ENCODE results near the gene WDR11.
A peak's percentile ranks its signal among the peaks of the same experiment; 100 is the strongest.

The WDR11 gene, protein sequence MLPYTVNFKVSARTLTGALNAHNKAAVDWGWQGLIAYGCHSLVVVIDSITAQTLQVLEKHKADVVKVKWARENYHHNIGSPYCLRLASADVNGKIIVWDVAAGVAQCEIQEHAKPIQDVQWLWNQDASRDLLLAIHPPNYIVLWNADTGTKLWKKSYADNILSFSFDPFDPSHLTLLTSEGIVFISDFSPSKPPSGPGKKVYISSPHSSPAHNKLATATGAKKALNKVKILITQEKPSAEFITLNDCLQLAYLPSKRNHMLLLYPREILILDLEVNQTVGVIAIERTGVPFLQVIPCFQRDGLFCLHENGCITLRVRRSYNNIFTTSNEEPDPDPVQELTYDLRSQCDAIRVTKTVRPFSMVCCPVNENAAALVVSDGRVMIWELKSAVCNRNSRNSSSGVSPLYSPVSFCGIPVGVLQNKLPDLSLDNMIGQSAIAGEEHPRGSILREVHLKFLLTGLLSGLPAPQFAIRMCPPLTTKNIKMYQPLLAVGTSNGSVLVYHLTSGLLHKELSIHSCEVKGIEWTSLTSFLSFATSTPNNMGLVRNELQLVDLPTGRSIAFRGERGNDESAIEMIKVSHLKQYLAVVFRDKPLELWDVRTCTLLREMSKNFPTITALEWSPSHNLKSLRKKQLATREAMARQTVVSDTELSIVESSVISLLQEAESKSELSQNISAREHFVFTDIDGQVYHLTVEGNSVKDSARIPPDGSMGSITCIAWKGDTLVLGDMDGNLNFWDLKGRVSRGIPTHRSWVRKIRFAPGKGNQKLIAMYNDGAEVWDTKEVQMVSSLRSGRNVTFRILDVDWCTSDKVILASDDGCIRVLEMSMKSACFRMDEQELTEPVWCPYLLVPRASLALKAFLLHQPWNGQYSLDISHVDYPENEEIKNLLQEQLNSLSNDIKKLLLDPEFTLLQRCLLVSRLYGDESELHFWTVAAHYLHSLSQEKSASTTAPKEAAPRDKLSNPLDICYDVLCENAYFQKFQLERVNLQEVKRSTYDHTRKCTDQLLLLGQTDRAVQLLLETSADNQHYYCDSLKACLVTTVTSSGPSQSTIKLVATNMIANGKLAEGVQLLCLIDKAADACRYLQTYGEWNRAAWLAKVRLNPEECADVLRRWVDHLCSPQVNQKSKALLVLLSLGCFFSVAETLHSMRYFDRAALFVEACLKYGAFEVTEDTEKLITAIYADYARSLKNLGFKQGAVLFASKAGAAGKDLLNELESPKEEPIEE

DNA sequence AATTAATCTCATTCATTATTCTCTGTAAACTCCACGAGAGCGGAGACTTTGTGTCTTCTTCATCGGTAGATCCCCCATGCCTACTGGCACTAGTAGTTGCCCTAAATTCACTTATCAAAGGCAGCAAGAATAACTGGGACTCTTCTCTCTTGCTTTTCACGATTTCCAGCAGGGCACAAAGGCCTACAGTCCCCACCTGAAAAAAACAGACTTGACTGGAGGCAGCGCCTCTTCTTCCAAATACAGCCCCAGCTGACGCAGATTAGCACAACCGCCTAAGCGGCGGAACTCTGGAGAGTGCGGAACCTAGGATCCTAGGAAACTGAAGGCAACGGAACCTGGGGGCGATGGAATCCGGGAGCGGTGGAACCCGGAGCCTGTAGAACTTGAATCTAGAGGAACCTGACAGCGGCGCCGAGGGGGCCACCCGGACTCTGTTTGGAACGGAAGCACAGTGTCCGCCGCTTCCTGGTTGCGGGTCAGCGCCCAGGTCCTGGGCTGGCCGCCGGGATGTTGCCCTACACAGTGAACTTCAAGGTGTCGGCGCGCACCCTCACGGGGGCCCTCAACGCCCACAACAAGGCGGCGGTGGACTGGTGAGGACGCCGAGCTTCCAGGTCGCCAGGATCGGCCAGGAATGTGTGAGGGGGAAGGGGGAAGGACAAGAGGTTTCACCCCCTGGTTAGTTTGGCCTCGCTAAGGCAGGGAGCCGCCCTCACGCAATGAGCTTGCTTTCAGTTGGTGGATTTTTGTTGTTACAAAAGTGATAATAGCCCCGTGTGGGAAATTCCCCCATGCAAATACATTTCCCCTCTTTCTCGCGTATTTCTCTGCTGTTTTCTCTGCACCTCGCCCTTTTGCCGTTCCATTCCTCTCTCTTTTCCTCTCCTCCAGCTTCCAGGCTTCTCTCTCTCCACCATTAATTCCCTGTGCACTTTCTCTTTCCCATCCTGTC, at the start of gene WDR11:
WDR11 (plus strand) TSS at position 452 of the 955 bp plus-strand sequence; CDS start at position 511, 59 bp downstream.
- peak; percentile 73 for DNase-seq (ENCODE audit: low read depth, low spot score)

- no peak for DNase-seq (ENCODE audit: low read depth, low spot score)
Measured at GRCh38 chr10:120802935-120803334, 48.2 kb upstream of the WDR11 start.

DNA sequence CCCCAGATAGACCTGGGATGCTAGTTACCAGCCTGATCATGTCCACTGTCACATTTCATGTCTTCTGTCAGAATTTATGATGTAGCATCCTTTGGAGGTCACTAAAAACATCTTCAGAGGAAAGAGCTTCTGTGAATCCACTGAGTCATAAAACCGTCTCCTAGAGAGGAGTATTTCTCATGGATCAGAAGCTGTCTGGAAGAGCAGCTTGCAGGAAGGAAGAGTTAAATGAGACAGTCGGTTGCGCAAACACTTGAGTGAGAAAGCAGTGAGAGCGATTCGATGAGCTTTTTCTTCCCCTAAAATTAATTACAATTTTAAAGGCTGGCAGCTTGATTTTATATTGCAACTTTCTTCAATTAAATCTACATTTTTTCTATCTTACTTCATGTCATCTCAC, 47.2 kb upstream of the WDR11 start:
- DNase-seq (ENCODE audit: low read depth, low spot score) = no peak

DNA sequence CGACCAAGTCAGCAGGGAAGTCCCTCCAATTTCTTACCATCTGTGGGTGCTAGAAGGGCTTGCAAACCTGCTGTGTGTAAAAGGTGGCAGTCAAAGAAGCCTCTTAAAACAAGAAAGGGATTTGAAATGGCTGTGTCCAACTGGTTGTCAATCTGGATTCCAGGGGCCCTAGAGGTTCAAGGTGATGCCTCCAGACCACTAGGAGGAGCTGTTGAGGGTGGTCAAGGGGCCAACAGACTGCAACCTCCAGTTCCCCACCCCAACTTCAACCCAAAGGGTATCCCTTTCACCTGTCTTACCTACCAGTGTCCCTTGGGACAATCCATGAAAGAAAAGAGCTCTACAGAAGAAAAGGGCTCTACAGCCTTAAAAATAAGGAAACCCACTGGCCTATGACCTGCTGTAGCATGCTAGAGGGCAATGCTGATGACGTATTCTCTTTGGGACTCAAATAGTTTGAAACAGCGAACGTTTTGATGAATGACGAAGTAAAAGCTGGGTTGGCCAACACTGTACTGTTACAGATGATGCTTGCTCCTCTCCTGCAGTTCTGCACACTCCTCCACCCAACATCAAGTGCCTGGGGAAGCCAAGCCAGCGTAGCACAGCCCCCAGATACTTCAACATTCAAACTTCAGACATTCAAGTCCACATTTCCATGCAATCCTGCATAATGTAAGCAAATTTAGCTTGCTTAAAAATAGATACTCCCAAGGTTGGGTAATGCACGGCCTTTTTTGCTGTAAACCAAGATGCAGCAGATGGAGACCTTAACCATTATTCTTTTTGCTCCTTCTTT, 45.9 kb upstream of the WDR11 start:
- no peak for DNase-seq (ENCODE audit: low read depth, low spot score)

DNA sequence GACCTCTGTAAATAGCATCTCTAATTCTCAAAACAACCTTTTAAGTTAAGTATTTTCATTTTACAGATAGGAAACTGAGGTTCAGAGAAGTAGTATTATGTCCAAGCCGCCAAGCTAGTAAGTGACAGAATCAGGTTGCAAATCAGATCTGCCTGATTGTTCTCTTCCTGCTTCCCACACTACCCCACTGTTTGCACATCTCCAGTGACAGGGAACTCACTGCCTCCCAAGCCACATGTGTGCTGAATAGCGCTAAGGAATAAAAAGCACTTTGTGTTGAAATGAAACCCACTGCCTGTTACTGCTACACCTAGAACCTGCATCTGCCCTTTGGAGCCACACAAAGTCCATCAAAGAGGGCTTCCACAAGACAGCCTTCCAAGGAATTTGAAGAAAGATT, 45.1 kb upstream of the WDR11 start:
- no peak for DNase-seq (ENCODE audit: low read depth, low spot score)

GRCh38 chr10:120810298-120810697, 40.9 kb upstream of the WDR11 start:
- no peak for DNase-seq (ENCODE audit: low read depth, low spot score)

DNA sequence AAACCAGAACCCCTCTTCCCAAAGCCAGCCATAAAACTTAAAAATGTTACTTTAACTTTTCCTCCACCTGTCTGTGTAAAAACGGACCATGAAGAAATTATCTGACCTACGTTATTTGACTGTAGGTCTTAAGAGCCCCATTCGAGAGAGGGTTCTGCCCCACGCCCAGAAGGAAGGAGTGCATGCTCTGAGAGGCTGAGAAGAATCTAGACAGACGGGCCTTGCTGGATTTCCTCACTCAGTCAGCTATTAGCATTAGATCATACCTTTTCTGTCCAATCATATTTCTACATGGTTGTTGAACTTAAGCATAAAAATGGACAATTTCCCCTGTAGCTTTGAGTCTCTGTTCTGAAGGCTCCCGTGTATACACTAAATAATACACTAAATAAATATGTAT, 38.1 kb upstream of the WDR11 start:
- DNase-seq (ENCODE audit: low read depth, low spot score) = no peak

DNA sequence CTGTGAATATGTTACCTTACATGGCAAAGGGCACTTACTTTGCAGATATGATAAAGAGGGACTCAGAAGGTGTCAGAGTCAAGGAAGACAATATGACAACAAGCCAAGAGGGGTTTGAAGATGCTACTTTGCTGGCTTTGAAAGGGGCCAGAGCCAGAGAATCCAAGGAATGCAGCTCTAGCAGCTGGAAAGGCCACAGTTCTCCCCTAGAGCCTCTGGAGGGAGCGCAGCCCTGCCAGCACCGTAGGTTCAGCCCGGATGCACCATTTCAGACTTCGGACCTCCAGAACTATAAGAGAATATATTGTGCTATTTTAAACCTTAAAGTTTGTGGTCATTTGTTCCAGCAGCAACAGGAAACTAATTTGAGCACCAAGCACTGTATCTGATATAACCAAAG, 32.9 kb upstream of the WDR11 start:
- DNase-seq (ENCODE audit: low read depth, low spot score) = no peak

DNA sequence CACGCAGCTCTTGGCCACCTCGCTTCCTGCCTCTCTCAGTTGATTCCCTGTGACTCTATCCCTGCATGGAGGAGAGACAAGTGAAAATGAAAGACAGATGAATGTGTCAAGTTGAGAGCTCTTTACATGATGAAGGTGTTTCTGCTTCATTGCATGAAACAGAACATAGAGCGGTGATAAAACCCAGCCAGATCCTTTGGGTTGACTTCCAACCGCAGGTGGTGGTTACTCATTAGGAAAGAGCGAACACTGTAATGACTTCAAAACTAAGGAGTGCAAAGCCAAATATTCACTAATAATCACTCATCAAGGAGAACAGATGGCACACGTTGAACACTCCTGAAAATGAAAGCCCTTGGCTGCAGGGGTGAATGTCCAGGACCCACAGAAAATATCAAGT, 31.8 kb upstream of the WDR11 start:
- no peak for DNase-seq (ENCODE audit: low read depth, low spot score)

- DNase-seq (ENCODE audit: low read depth, low spot score) = no peak
Measured at GRCh38 chr10:120823266-120823665, 27.9 kb upstream of the WDR11 start.

- no peak for DNase-seq (ENCODE audit: low read depth, low spot score)
Measured at GRCh38 chr10:120824881-120825309, 26.3 kb upstream of the WDR11 start.

DNA sequence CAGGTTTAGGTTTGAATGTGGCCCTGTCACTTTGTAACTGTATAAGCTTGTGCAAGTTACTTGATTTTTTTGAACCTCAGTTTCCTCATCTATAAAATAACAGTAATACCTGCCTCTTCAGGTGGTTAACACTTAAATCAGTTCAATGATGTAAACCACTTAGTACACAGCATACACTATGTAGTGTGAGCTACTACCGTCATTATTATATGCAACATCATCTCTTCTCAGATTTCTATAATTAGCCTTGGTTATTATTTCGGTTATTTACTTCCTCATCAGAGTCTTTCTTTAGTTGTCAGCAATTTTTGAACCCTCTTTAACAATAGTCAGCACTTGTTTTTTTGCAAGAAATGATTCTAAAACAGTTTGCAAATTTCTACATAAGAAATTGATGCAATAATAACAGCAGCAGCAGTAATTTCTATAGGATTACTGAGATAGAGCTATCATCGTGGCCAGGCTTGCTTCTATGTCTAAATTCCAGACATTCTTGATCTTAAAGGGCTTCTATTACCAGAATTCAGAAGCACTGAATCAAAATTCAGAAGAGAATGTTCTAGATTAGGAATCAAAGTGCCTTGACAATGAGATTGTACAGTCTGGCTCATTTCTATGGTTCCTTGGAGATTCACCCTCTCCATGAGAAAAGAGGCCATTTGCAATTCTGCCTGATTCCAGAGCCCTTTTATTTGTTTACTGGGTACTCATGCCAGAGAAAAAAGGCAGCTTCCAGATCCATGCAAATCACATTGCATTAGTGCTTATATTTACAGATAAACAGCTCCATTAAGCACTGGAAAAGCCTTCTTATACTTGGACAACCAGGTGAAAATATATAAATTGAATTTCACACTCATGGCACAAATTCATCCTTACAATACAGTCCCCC, 25.0 kb upstream of the WDR11 start:
- no peak for DNase-seq (ENCODE audit: low read depth, low spot score)

DNA sequence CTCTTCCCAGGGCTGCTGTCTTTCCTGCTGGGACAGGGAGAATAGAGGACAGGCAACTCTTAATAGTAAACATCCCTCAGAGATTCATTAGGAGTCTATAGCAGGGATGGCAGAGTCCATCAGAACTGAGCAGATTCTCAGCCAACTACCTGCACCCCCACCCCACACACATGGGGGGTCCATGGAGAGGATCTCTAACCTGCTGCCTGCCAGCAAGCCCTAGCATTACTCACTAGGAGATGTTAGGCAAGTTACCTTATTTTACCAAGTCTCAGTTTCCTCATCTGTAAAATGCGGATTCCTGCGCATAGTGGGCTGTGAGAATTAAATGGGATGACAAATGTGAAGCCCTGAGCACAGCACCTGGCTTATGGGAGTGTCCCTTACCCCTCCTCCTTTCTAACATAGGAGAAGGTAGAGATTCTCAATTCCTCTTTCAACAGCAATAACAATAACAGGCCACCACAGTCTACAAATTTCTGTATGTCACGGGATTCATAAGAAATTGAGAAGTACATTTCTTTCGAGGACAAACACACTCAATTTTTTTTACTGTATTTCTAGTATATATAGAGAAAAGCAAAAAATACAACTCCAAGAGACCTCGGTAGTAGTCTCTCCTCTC, 23.8 kb upstream of the WDR11 start:
- DNase-seq (ENCODE audit: low read depth, low spot score) = no peak

DNA sequence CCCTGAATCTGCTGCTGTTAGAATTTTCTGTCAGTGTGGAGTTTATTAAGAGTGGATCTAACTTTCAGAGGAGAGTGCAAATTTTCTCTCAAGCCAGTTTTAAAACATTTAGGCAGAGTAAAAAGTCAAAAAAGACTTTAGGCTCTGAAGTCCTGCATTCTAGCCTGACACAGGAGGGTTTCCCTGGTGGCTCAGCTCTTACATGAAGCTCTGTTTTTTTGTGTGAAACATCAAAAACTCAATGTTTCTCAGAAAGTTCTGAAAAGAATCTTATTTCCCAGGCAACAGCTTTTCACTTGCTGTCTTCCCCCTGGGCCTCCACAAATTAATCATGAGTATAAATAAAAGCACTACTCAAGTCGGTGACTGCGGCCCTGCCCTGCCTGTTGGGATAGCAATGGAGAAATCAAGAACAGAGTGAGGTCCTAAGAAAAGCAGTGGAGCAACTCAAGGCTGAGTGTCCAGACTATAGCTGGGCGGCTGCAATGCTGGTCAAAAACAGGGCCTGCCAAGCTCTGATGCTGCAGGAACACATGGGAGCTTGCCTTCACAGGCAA, 22.3 kb upstream of the WDR11 start:
- no peak for DNase-seq (ENCODE audit: low read depth, low spot score)

DNA sequence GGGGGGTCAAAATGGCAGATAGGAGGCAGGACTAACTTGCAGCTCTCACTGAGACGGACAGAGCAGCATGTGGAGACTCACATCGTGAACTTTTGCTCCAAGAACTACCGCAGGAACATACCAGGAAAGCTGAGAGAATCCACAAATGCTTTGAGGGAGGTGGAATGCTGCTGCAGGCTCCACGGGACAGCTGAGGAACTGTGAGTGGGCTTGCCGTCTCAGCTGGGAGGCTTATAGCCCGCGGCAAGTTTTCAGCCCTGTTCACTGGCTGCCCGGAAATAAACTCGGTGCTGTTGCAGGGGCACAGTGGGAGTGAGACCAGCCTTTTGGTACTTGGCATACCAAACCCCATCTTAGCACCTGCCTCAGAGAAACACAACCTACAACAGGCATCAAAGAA, 19.1 kb upstream of the WDR11 start:
- DNase-seq (ENCODE audit: low read depth, low spot score) = no peak

DNA sequence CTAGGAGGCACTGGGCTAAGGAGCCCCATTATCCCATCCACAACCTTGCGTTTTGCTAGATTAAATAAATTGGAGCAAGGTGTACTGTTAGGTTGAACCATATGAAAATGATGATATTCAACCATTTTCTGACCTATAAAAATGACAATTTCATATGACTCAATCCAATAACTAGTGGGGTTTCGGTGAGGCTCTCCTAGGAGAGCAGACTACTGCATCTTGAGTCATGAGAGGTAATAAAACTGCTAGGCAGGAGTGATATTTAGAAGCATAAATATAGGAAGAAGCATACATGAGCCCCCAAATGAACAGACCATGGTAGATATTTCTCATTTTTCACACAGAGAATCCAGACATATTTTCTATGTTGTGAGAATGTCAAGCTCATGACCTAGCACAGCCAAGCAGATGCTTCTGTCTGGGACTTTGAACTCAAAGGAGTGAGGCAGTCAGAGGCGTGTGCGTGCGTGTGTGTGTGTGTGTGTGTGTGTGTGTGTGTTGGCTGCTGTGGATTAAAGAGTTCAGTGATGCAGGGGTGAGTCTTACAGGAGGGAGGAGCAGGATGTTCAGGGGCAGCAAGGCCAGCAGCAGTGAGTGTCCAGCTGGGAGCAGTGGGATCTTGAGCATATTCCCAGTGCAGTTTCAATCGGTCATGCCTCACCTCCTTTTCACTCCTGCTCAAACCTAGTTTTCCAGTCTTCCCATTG, 17.8 kb upstream of the WDR11 start:
- no peak for DNase-seq (ENCODE audit: low read depth, low spot score)

- no peak for DNase-seq (ENCODE audit: low read depth, low spot score)
Measured at GRCh38 chr10:120835603-120836002, 15.6 kb upstream of the WDR11 start.

DNA sequence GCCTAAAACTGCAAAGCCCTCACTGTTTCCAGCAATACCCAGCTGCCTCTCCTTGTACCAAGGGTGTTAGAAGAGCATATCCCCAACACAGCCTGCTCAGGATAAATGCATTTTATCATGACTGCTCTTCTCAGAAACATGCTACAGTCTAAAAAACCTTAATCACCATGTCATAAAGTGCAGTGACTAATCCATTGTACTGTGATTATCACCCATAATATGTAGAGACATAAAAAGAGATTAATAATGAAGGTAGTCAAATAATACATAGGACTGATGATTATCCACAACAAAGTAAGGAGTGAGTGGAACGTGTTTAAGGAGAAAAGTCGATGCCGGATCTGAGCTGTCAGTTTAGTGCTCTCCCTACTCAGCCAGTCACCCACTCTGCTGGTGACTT, 12.2 kb upstream of the WDR11 start:
- DNase-seq (ENCODE audit: low read depth, low spot score) = no peak

Data from iPS DF 19.7 (cell line).